Measurements from ENCODE around the gene ADAMTS3. TPM values are rescaled to one million over a fixed set of nuclear protein-coding genes. Genes with fewer than 3 reads are reported as not detected.

Gene ADAMTS3
- total RNA-seq, 2 donors from 2014 or later = 5.8 to 13.0 TPM

DNA sequence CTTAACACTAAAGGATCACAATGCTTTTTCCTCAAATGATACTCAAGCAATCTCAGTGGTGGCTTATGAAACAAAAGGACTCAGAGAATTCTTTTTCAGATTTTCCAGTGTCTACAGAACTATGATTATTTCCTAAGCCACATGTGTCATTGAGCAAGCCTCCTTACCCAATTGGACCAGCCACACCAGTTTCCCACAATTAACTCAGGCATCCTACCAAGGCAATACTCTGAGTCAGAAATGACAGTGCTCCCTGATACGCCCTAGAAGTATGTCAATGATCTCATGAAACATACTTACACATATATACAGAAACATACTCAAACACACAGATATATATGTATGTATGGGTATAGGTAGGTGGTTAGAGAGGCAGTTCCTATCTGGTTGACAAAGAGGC, 4.8 kb downstream of the ADAMTS3 start:
- H3K27me3 Mint-ChIP-seq (ENCODE audit: insufficient read depth) = no peaks in the 10 kb centered on the region
- TF ChIP-seq, protein P1, sequence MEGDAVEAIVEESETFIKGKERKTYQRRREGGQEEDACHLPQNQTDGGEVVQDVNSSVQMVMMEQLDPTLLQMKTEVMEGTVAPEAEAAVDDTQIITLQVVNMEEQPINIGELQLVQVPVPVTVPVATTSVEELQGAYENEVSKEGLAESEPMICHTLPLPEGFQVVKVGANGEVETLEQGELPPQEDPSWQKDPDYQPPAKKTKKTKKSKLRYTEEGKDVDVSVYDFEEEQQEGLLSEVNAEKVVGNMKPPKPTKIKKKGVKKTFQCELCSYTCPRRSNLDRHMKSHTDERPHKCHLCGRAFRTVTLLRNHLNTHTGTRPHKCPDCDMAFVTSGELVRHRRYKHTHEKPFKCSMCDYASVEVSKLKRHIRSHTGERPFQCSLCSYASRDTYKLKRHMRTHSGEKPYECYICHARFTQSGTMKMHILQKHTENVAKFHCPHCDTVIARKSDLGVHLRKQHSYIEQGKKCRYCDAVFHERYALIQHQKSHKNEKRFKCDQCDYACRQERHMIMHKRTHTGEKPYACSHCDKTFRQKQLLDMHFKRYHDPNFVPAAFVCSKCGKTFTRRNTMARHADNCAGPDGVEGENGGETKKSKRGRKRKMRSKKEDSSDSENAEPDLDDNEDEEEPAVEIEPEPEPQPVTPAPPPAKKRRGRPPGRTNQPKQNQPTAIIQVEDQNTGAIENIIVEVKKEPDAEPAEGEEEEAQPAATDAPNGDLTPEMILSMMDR (conservative IDR thresholded peaks at IDR 0.05) = no peak
- Histone ChIP-seq H3K9ac (ENCODE audit: extremely low read depth, low read length, poor library complexity, severe bottlenecking) (no peak overlapping the region), H3K9me3 (ENCODE audit: control insufficient read depth, low read length) (no peaks in the 10 kb centered on the region), H3K27me3 (ENCODE audit: control insufficient read depth, insufficient read depth, low read length, poor library complexity, severe bottlenecking) (no peaks in the 10 kb centered on the region), H3K4me1 (ENCODE audit: control insufficient read depth, insufficient read depth, low read length) (no peaks in the 10 kb centered on the region), H3K4me3 (ENCODE audit: low read length) (no peak overlapping the region), H3K27ac (ENCODE audit: low read depth, low read length) (no peak overlapping the region), H3K36me3 (ENCODE audit: control insufficient read depth, insufficient read depth, low read length) (no peaks in the 10 kb centered on the region)
- no peak overlapping the region for H3K27ac Mint-ChIP-seq
- H3K36me3 Mint-ChIP-seq (ENCODE audit: low read depth) = peaks cover 3% of the 10 kb centered on the region
- H3K9me3 Mint-ChIP-seq = peaks cover 9% of the 10 kb centered on the region
- WGBS, 2 experiments (ENCODE audit: insufficient coverage in 1 of 2, insufficient read length in 1 of 2) = 86% methylated on average over 1 of the region's 1 CpG; no CpG with 5 or more reads in 1 of the 2 experiments
- no peak overlapping the region for H3K4me3 Mint-ChIP-seq
- no peak for DNase-seq
- peaks cover 10% of the 10 kb centered on the region for H3K4me1 Mint-ChIP-seq

DNA sequence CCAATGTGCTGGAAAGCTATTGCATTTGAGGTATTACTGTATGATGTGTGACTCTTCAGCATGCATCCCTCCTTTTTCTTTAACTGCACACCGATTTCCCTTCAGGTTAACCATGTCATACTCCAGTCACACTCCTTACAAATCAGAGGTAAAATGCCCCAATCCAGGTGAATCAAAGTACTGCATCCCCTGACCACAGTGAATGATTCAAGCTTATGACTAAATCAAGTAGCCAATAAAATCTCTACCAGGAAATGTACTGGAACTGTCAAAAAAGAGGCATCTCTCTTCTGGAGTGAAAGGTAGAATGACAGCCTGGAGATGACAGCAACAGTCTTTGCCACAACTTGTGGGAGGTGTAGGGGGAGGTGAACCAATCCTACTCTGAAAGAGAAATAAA, 10.4 kb downstream of the ADAMTS3 start:
- H3K27ac ChIP-seq (ENCODE audit: low read depth, low read length) = no peak overlapping the region
- Mint-ChIP-seq H3K4me1 (no peaks in the 10 kb centered on the region), H3K27ac (no peak overlapping the region), H3K27me3 (ENCODE audit: insufficient read depth) (no peaks in the 10 kb centered on the region), H3K4me3 (no peak overlapping the region), H3K9me3 (peaks cover 9% of the 10 kb centered on the region), H3K36me3 (ENCODE audit: low read depth) (peaks cover 3% of the 10 kb centered on the region)
- H3K36me3 ChIP-seq (ENCODE audit: control insufficient read depth, insufficient read depth, low read length) = no peaks in the 10 kb centered on the region
- no peaks in the 10 kb centered on the region for H3K27me3 ChIP-seq (ENCODE audit: control insufficient read depth, insufficient read depth, low read length, poor library complexity, severe bottlenecking)
- no peak overlapping the region for H3K9ac ChIP-seq (ENCODE audit: extremely low read depth, low read length, poor library complexity, severe bottlenecking)
- H3K4me1 ChIP-seq (ENCODE audit: control insufficient read depth, insufficient read depth, low read length) = no peaks in the 10 kb centered on the region
- no peak for DNase-seq
- no peaks in the 10 kb centered on the region for H3K9me3 ChIP-seq (ENCODE audit: control insufficient read depth, low read length)
- H3K4me3 ChIP-seq (ENCODE audit: low read length) = no peak overlapping the region
- 83 to 100% methylated on average over 1 of the region's 1 CpG for WGBS, 2 experiments (ENCODE audit: insufficient coverage in 1 of 2, insufficient read length in 1 of 2)
- TF ChIP-seq, protein P1 (conservative IDR thresholded peaks at IDR 0.05) = no peak

DNA sequence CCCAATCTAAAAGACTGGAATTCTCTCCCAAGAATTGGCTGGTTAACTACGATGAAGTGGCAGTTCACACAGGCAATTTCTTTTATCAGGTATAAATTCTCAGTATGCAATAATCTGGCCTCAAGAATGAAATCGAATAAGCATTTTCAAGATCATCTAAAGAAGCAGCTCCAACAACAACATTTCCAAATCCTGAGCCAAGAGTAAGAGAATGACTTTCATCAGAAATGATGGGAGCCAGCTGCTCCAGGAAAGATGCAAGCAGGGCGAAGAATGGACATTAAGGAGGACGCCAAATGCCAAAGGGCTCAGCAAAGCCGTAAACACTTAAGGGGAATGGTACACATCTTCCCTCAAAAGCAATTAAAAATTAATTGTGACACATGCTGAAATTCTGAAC, 12.0 kb downstream of the ADAMTS3 start:
- Histone ChIP-seq H3K27me3 (ENCODE audit: control insufficient read depth, insufficient read depth, low read length, poor library complexity, severe bottlenecking) (no peaks in the 10 kb centered on the region), H3K36me3 (ENCODE audit: control insufficient read depth, insufficient read depth, low read length) (no peaks in the 10 kb centered on the region), H3K27ac (ENCODE audit: low read depth, low read length) (no peak overlapping the region), H3K4me3 (ENCODE audit: low read length) (no peak overlapping the region), H3K9me3 (ENCODE audit: control insufficient read depth, low read length) (no peaks in the 10 kb centered on the region), H3K4me1 (ENCODE audit: control insufficient read depth, insufficient read depth, low read length) (no peaks in the 10 kb centered on the region), H3K9ac (ENCODE audit: extremely low read depth, low read length, poor library complexity, severe bottlenecking) (no peak overlapping the region)
- Mint-ChIP-seq H3K4me1 (no peaks in the 10 kb centered on the region), H3K36me3 (ENCODE audit: low read depth) (peaks cover 3% of the 10 kb centered on the region), H3K9me3 (peaks cover 9% of the 10 kb centered on the region), H3K27me3 (ENCODE audit: insufficient read depth) (no peaks in the 10 kb centered on the region), H3K27ac (no peak overlapping the region), H3K4me3 (no peak overlapping the region)
- 96 to 100% methylated on average over 1 to 5 of the region's 5 CpGs for WGBS, 2 experiments (ENCODE audit: insufficient coverage in 1 of 2, insufficient read length in 1 of 2)
- TF ChIP-seq, protein P1 (conservative IDR thresholded peaks at IDR 0.05) = no peak
- DNase-seq = no peak
